DMS153 treated with DMSO at 0.1 percent for 48 hours (cell line): ENCODE measurements around the gene GUCY1B1.

ENCODE experiments used
- DNase-seq: peaks from one replicate; lab custom pipeline; 2025; ENCODE audit not compliant: unreplicated experiment; lab: John Stamatoyannopoulos, UW

Gene GUCY1B1

DNA sequence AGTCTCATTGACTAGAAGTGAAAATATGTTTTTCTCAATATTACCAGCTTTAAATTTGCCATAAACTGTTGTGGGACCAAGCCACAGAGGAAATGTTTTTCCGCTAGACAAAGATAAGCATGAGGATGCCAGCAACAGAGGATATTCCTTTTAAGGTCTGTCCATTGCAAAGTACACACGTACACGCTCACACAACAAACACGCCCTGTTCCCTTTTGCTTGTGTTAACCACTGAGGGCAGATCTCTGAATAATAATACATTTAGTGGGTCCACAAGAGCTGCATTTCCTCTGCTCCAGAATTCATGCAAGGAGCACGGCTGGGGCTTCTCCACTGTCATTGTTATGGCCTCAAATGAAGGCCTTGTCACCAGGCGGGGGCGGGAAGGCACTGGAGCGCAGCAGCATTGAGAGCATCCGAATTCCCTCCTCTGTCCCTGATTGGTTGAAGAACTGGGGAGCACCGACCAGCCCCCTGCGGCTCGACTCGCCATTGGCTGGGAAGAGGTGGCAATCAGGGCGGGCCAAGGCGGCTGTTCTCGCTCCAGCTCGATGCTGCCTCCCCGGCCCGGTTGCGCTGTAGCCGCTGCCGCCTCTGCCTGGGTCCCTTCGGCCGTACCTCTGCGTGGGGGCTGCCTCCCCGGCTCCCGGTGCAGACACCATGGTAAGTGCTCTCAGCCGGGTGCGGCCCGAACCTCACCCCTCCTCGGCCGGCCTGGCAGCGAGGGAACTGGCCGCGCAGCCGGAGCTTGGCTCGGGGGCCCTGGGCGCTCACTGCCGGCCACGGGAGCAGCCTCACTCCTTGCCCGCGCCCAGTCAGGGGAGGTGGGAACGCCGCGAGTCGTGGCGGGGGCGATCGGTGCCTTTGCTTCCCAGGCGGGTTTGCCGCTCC is at the start of gene GUCY1B1:
GUCY1B1 (plus strand) TSS at position 541 of the 891 bp plus-strand sequence; CDS start at position 661, 120 bp downstream.
- DNase-seq: no peak

- DNase-seq: no peak
These were observed 48.9 kb upstream of the GUCY1B1 start for GRCh38 chr4:155709918-155710317.

- DNase-seq: no peak
These were observed 47.3 kb upstream of the GUCY1B1 start for GRCh38 chr4:155711556-155711955.

GRCh38 chr4:155712846-155713245 is 46.0 kb upstream of the GUCY1B1 start:
- no peak for DNase-seq

DNA sequence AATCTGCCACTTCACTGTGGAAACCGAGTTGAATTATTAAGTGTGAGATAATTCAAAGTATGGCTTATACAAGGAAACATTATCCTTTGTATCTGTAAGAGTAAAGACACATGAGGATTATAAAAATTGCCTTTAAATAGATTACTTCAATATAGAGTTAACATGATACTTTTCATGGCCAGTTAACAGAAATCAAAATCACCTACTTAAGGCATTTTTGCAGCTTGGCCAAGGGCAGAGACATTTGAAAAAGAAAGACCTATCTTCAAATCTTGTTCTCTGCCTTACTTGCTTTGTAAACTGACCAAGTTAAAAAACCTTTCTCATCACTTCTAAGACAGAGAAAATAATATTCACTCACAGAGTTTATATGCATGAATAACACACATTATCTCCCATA is 44.9 kb upstream of the GUCY1B1 start:
- no peak for DNase-seq

- DNase-seq: no peak
These were observed 36.5 kb upstream of the GUCY1B1 start for GRCh38 chr4:155722336-155722735.

GRCh38 chr4:155722816-155723499 is 35.9 kb upstream of the GUCY1B1 start:
- no peak for DNase-seq

DNA sequence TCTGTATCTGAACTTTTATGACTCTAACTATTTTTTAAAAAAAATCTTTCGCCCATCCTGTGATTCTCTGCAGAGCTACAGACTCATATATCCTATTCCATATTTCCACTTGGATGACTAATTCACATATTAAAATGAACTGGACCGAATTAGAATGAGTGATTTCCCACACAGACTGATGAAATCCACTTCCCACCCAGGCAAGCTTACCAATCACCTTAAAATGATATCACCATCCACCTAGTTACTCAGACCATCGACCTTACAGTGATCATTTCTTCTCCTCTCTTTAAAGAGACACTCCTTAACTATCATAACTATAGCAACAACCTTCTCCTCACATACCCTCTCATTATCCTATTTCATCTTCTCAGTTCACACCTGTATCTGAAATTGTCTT is 34.1 kb upstream of the GUCY1B1 start:
- DNase-seq: no peak

GRCh38 chr4:155734065-155734464 is 24.8 kb upstream of the GUCY1B1 start:
- no peak for DNase-seq

GRCh38 chr4:155734951-155735350 is 23.9 kb upstream of the GUCY1B1 start:
- DNase-seq: no peak

DNA sequence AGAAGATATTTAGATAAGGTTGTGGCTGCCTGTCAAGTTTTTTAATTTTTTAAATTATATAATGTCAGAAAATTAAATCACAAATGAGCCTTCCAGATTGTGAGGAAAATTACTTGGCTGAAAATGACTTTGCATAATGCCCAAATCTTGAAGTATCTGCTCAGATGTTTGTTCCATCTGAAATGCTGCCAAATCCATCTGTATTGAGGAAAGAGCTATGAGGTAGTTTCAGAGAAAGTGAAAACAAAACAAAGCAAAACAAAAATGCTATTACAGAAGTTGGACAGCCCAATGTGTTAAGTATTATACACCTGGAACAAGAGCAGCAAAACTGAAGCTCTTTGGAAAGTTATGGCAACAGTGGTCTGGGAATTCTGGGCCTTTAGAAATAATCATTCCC is 23.3 kb upstream of the GUCY1B1 start:
- DNase-seq: no peak

GRCh38 chr4:155738548-155738947 is 20.3 kb upstream of the GUCY1B1 start:
- DNase-seq: no peak

GRCh38 chr4:155741546-155741945 is 17.3 kb upstream of the GUCY1B1 start:
- no peak for DNase-seq

DNA sequence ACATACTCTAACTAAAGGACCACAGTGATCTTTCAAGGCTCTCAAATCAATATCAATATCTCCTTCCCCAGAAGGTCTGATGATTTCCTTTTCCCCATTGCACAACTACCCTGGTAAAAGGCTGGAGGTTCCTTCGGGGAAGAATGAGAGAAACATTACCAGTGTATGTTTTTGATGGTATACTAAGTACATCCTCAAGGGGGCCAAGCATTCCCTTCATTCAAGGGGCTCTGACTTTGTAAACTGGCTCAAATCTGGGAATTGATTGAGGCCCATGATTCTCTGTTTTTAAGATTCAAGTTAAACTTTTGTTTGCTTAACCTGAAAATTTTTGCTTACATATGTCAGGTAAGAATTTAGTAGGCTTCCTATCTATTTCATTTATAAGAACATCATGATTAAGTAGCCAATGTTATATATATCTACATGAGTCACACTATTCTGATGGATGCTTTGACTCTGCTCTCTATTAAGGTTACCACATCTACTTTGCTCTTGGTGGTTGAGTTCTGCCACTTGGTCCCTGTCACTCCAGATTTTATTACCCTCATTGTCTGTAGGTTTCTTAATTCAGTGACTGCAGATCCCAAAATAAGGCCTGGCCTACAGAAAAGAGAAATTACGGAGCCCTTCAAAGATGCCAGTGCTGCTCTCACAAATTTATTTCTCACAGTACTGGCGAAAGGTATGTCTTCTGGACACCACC is 16.4 kb upstream of the GUCY1B1 start:
- no peak for DNase-seq

GRCh38 chr4:155745984-155746383 is 12.8 kb upstream of the GUCY1B1 start:
- no peak for DNase-seq

DNA sequence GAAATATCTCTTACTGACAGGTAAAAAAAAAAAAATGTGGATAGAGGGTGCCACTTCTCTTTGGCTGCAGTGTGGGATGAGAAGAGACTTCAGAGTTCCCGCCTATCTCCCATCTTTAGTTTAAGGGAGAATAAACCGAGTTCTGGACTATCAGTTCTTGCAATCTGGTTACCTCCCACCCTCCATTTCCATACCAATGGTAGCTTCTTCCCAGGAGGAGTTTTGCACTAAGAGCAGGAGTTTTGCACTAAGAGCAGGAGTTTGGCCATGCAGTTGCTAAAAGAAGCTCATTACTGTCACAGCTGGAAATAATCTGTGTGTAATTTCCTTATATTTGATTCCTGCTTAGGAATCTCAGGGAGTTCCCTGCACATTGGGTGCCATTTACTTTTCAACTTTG is 10.8 kb upstream of the GUCY1B1 start:
- DNase-seq: no peak

- DNase-seq: no peak
These were observed 9.8 kb upstream of the GUCY1B1 start for GRCh38 chr4:155749041-155749440.

- DNase-seq: no peak
These were observed 7.3 kb upstream of the GUCY1B1 start for GRCh38 chr4:155751569-155751968.

GRCh38 chr4:155757745-155758265 is 1.0 kb upstream of the GUCY1B1 start:
- no peak for DNase-seq

GRCh38 chr4:155759372-155760252 is 791 bp downstream of the GUCY1B1 start:
- DNase-seq: no peak
